NCI-H2107 treated with DMSO at 0.1 percent for 48 hours (cell line): ENCODE data around the gene SPRR5.

Experiments
- DNase-seq: peaks from one replicate; lab custom pipeline; 2025; ENCODE audit not compliant: unreplicated experiment; lab: John Stamatoyannopoulos, UW

The SPRR5 gene

GRCh38 chr1:152942161-152942560 is 4.8 kb upstream of the SPRR5 start:
- no peak for DNase-seq

- DNase-seq, result no peak
These were observed 758 bp upstream of the SPRR5 start for GRCh38 chr1:152946248-152946647.

GRCh38 chr1:152951711-152952110 is 4.7 kb downstream of the SPRR5 start:
- DNase-seq, result no peak

GRCh38 chr1:152953761-152954160 is 6.8 kb downstream of the SPRR5 start:
- DNase-seq, result no peak

- no peak for DNase-seq
These were observed 7.4 kb downstream of the SPRR5 start for GRCh38 chr1:152954436-152954835.

GRCh38 chr1:152957561-152957960 is 10.6 kb downstream of the SPRR5 start:
- DNase-seq, result no peak

GRCh38 chr1:152959273-152959672 is 12.3 kb downstream of the SPRR5 start:
- no peak for DNase-seq

GRCh38 chr1:152959801-152960451 is 12.9 kb downstream of the SPRR5 start:
- DNase-seq, result no peak

GRCh38 chr1:152960452-152961044 is 13.5 kb downstream of the SPRR5 start:
- DNase-seq, result no peak

GRCh38 chr1:152961226-152961891 is 14.4 kb downstream of the SPRR5 start:
- peak; percentile 15 for DNase-seq

GRCh38 chr1:152962876-152963415 is 15.9 kb downstream of the SPRR5 start:
- no peak for DNase-seq

- DNase-seq, result no peak
These were observed 17.5 kb downstream of the SPRR5 start for GRCh38 chr1:152964536-152964935.

GRCh38 chr1:152965853-152966252 is 18.8 kb downstream of the SPRR5 start:
- DNase-seq, result no peak

GRCh38 chr1:152967201-152967600 is 20.2 kb downstream of the SPRR5 start:
- no peak for DNase-seq

GRCh38 chr1:152968248-152968647 is 21.2 kb downstream of the SPRR5 start:
- no peak for DNase-seq

- no peak for DNase-seq
These were observed 22.0 kb downstream of the SPRR5 start for GRCh38 chr1:152969036-152969435.

GRCh38 chr1:152970495-152970894 is 23.5 kb downstream of the SPRR5 start, which contains the start of gene SPRR4:
Gene SPRR4 (plus strand): TSS chr1:152970648. CDS start chr1:152971891, 1,243 bp downstream.
- DNase-seq, result no peak

GRCh38 chr1:152972196-152972886 is 25.3 kb downstream of the SPRR5 start:
- DNase-seq, result no peak

- DNase-seq, result no peak
These were observed 29.7 kb downstream of the SPRR5 start for GRCh38 chr1:152976688-152977087.

GRCh38 chr1:152977614-152978013 is 30.6 kb downstream of the SPRR5 start:
- no peak for DNase-seq

GRCh38 chr1:152980676-152981075 is 33.7 kb downstream of the SPRR5 start:
- no peak for DNase-seq
